Motor neuron (in vitro differentiated cells): ENCODE data around the gene MTTP. TPM values are rescaled to one million over a fixed set of nuclear protein-coding genes. Genes with fewer than 3 reads are reported as not detected.

Experiments used
- ATAC-seq, 8 experiments: fragments of 200-7000 bp; cut with Tn5 transposase; replicated peaks in 6 of 8; 2 replicates each; pipeline ENCODE4 v1.8.0; 2021; ENCODE audit warnings: mild to moderate bottlenecking in 8 of 8, moderate library complexity in 8 of 8
- H3K27ac ChIP-seq, 2 donors: fragments of 250-450 bp; sonication (Bioruptor Pico); 2 replicates each; pipeline ENCODE4 v1.9.0; 2021; ENCODE audit warnings: antibody characterized with exemption in 2 of 2, mild to moderate bottlenecking in 2 of 2, moderate library complexity in 1 of 2
- H3K4me1 ChIP-seq, 2 donors: fragments of 250-450 bp; sonication (Bioruptor Pico); replicated peaks in 1 of 2; 2 replicates each; pipeline ENCODE4 v1.6.1; 2021; ENCODE audit warnings: antibody characterized with exemption in 2 of 2, mild to moderate bottlenecking in 2 of 2, moderate library complexity in 1 of 2
- H3K4me3 ChIP-seq, 5 donors: fragments of 250-450 bp; sonication (Bioruptor Pico); 2 replicates each; pipeline ENCODE4 v1.9.0; 2021; ENCODE audit warnings: antibody characterized with exemption in 5 of 5, mild to moderate bottlenecking in 5 of 5, moderate library complexity in 4 of 5
- WGBS, 10 experiments: fragments of 450-650 bp; shearing (Covaris generic); methylation state at CpG; one replicate each; pipeline ENCODE4 v1.0.0; 2022; 5-methylcytosine and 5-hydroxymethylcytosine counted together
- in situ Hi-C, 9 experiments: fragments of 400-800 bp; cut with MboI; loops; one replicate each; pipeline ENCODE4 v1.15.0; 2021; ENCODE audit warnings: low sequenced_read_pairs in 9 of 9, low pct_unique_long_range_greater_than_20kb in 2 of 9; ENCODE audit not compliant: unreplicated experiment in 9 of 9
- total RNA-seq, 8 experiments: library from RNA; unstranded; fragments of 300-600 nt; gene quantifications; 2 replicates each; pipeline versions ENCODE4 v1.2.3 to v1.2.4, GENCODE V29; 2022

MTTP gene
- total RNA-seq, 8 experiments from 2014 or later, result 0.20 to 2.5 (median 1.7) TPM; not detected in 1

DNA sequence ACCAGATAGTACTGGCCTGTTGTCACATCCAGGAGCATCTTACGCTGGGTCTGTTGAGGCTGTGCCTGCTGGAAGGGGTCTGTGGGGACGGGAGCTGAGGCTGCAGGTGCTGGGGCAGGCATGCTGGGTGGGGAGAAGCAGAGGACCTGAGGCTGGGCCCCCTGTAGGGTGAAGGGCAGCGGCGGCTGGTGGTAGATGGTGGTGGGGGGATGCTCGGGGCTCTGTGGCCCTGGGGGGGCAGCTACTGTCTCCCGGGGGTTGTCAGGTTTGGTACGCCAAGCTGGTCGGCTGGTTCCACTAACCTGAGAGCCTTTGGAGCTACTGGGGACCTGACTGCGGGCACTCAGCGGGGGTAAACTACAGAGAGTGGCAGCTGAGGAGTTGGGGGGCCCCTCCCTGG lies 75.2 kb downstream of the MTTP start:
- ATAC-seq, result no peak
- WGBS, 10 experiments, result 100% methylated on average over 2 of the region's 10 CpGs; no CpG with 5 or more reads in 9 of the 10 experiments
- in situ Hi-C loops, result no loop called here
- no peak overlapping the region for H3K27ac ChIP-seq
- no peak overlapping the region for H3K4me3 ChIP-seq
- peaks cover 14 to 15% of the 10 kb centered on the region in 2 donors for H3K4me1 ChIP-seq

DNA sequence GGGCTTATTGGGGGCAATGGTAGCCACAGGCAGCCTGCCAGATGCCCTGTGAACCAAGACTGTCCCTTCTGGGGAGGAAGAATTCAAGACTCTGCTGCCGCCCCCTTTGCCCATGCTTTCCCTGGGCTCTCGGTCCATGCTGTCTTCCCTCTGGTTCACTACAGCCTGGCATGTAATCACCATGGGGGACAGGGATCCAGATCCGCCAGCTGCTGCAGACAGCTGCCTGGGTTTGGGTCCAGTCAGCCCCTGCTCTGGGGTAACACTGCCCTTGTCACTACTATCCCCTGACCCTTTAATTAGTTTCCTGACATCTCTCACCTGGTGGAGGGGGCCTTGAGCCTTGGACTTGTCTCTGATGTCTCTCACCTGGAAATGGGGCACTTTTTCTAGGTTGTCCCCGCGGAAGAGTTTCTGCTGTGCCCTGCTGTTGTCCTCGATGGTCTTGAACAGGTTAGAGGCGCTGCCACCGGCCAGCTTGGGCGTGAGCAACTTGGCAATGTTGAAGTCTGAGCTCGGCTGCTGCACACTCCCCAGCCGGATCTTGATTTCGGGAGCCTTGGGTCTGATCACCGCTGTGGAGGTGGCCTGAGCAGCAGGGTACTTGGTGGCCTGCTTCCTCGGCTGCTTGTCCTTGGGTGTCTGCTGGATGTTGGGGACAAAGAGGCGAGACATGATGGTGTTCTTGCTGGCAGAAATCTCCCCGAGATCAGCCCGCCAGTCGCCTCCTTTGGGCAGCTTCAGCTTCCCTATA lies 76.6 kb downstream of the MTTP start:
- in situ Hi-C loops, result no loop called here
- H3K27ac ChIP-seq, result no peak overlapping the region
- no peak for ATAC-seq
- peaks cover 8 to 12% of the 10 kb centered on the region in 2 donors for H3K4me1 ChIP-seq
- H3K4me3 ChIP-seq, result no peak overlapping the region
- 20 to 97% (median 94%) methylated on average over 1 to 13 of the region's 18 CpGs; no CpG with 5 or more reads in 4 of the 10 experiments for WGBS, 10 experiments

GRCh38 chr4:99651811-99652485 lies 77.3 kb downstream of the MTTP start:
- in situ Hi-C loops, result no loop called here

DNA sequence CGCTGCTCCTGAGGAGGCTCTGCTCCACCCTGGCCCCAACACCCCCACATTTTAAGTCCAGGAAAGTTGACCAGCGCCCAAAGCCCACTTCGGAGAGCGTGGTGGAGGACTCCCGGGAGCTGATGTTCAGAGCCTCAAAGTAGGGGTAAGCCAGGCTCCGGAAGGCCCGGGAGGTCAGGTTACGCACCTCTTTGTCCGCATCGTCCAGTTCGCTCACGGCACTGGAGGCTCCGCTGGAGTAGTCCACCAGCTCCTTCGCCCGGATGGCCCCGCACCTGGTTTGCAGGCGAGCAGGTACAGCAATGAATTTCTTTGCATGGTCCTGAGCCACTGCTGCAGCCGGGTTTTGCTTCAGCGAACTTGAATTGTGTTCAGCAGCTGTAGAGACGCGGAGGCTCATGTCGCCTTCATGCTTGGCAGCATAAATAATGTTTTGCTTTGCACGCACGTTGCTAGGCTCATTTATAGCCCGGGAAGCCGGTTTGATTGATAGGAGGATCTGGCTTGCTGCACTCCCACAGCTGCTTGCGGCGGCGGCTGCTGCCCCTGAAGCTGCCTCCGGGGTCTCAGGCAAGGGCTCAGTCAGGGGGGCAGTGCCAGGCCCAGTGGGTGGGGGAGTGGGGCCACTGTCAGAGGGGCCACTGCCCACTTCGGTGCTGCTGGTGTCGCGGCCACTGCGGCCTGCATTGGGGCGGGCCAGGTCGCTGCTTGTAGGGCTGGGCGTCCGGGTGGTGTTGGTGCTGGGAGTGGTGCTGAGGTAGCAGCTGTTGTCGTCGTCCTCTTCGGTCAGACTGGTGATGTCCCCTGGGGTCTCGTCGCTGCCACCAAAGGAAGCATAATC lies 78.2 kb downstream of the MTTP start:
- in situ Hi-C loops, result no loop called here
- H3K4me3 ChIP-seq, result no peak overlapping the region
- WGBS, 10 experiments, result 59 to 100% (median 95%) methylated on average over 1 to 11 of the region's 43 CpGs; no CpG with 5 or more reads in 2 of the 10 experiments
- no peak overlapping the region for H3K27ac ChIP-seq
- ATAC-seq, result peak in 3 of 8 experiments; percentile 72 to 80 (median 74)
- H3K4me1 ChIP-seq, result peaks cover 8 to 10% of the 10 kb centered on the region in 2 donors

More at GRCh38 chr4:99651811-99652485, 77.3 kb downstream of the MTTP start:
- H3K27ac ChIP-seq, result no peak overlapping the region
- 30 to 100% (median 96%) methylated on average over 1 to 17 of the region's 49 CpGs; no CpG with 5 or more reads in 2 of the 10 experiments for WGBS, 10 experiments
- H3K4me3 ChIP-seq, result no peak overlapping the region
- H3K4me1 ChIP-seq, result peaks cover 8 to 12% of the 10 kb centered on the region in 2 donors
- ATAC-seq, result no peak

- Histone ChIP-seq H3K4me1 (no peaks in the 10 kb centered on the region), H3K4me3 (no peak overlapping the region), H3K27ac (no peak overlapping the region)
- WGBS, 10 experiments, result 0 to 91% (median 30%) methylated on average over 2 to 3 of the region's 9 CpGs; no CpG with 5 or more reads in 7 of the 10 experiments
- in situ Hi-C loops, result no loop called here
- peak in 2 of 8 experiments; percentile 58 to 71 for ATAC-seq
Measured at GRCh38 chr4:99653916-99654315, 79.3 kb downstream of the MTTP start.

- peak in 2 of 8 experiments; percentile 24 to 51 for ATAC-seq
Measured at GRCh38 chr4:99654361-99654761, 79.7 kb downstream of the MTTP start.

GRCh38 chr4:99655308-99656081 lies 80.9 kb downstream of the MTTP start:
- in situ Hi-C loops, result no loop called here
- 23 to 100% (median 91%) methylated on average over 1 to 8 of the region's 9 CpGs for WGBS, 10 experiments
- no peaks in the 10 kb centered on the region for H3K4me1 ChIP-seq
- ATAC-seq, result peak in 3 of 8 experiments; percentile 49 to 78 (median 69)
- no peak overlapping the region for H3K4me3 ChIP-seq
- H3K27ac ChIP-seq, result no peak overlapping the region

More at GRCh38 chr4:99654361-99654761, 79.7 kb downstream of the MTTP start:
- H3K4me1 ChIP-seq, result no peaks in the 10 kb centered on the region
- in situ Hi-C loops, result no loop called here
- WGBS, 10 experiments, result 11 to 94% (median 82%) methylated on average over 1 to 10 of the region's 15 CpGs; no CpG with 5 or more reads in 2 of the 10 experiments
- no peak overlapping the region for H3K4me3 ChIP-seq
- no peak overlapping the region for H3K27ac ChIP-seq

- no peak within 1 kb of the TSS for H3K4me3 ChIP-seq
- WGBS, 10 experiments, result 0 to 100% (median 63%) methylated on average over 1 of the region's 1 CpG; no CpG with 5 or more reads in 4 of the 10 experiments
- no peak for ATAC-seq
- in situ Hi-C loops, result no loop called here
- no peaks in the 10 kb centered on the region for H3K4me1 ChIP-seq
- no peak within 1 kb of the TSS for H3K27ac ChIP-seq
Measured at GRCh38 chr4:99657798-99658197, 83.2 kb downstream of the MTTP start, which contains the start of gene C4orf54. C4orf54 (minus strand) TSS chr4:99657828; CDS start chr4:99654648, 3,180 bp downstream.

DNA sequence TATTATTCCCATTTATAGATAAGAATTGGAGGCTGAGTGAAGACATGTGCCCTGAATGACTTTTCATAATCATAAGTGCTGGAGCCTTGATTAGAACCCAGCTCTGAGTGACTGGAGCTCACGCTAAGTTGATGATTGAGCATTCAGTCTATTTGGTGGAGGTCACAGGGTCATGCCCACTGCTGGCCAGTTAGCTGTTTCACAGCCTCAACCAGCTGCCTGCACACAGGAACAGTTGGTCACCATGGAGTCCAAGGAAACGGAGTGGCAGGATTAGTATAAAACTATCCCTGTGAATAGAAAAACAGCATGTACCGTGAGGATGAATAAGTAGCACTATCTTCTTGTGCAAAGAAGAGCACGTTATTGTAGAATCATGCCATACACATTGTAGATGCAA lies 84.0 kb downstream of the MTTP start:
- WGBS, 10 experiments, result 27 to 100% (median 83%) methylated on average over 1 to 4 of the region's 4 CpGs; no CpG with 5 or more reads in 1 of the 10 experiments
- ATAC-seq, result peak in 1 of 8 experiments; percentile 41
- in situ Hi-C loops, result no loop called here
- Histone ChIP-seq H3K4me1 (peaks cover 0 to 3% of the 10 kb centered on the region in 2 donors), H3K27ac (no peak overlapping the region), H3K4me3 (no peak overlapping the region)

DNA sequence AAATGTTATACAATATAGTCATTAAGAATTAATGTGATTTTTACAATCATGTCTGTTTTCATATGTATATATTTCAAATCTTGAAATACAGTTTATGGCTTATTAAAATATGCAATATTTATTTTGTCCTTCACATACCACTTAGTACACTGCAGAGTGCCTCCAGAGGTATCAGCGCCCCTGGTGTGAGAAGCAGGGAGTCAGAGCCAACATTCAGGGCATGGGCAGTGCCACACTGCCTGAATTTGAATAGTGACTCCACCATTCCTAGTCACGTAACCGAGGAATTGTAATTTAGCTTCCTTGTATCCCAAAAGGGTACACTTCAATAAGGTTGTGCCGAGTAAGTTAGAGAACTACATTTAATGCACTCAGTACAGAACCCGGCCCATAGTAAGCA lies 87.3 kb downstream of the MTTP start:
- peak in 3 of 8 experiments; percentile 21 to 45 (median 33) for ATAC-seq
- Histone ChIP-seq H3K4me3 (no peak overlapping the region), H3K4me1 (peaks cover 3 to 8% of the 10 kb centered on the region in 2 donors), H3K27ac (no peak overlapping the region)
- WGBS, 10 experiments, result 7 to 86% (median 66%) methylated on average over 3 to 5 of the region's 5 CpGs; no CpG with 5 or more reads in 3 of the 10 experiments
- in situ Hi-C loops, result no loop called here

- ATAC-seq, result no peak
- H3K4me1 ChIP-seq, result peaks cover 3 to 8% of the 10 kb centered on the region in 2 donors
- in situ Hi-C loops, result no loop called here
- no peak overlapping the region for H3K27ac ChIP-seq
- no peak overlapping the region for H3K4me3 ChIP-seq
Measured at GRCh38 chr4:99664716-99665115, 90.1 kb downstream of the MTTP start.

DNA sequence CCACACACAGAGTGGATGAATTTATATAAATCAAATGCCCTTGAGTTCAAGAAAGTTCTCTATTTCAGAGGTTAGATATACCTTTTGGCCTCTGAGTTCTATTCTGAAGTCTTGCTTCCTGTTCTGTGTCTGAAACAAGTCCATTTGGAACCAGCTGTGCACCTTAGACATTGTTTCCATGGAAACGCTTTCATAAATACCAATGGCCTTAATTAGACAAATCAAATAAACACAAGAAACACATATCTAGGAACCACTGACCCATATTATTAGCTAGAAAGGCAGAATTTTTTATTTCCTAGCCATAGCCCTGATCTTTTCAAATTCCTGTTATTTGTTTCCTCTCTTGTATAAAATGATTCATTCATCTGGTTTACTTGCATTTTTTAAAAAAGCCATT lies 91.4 kb downstream of the MTTP start:
- WGBS, 10 experiments, result 0 to 100% (median 71%) methylated on average over 1 of the region's 1 CpG; no CpG with 5 or more reads in 3 of the 10 experiments
- Histone ChIP-seq H3K4me3 (no peak overlapping the region), H3K27ac (no peak overlapping the region), H3K4me1 (peaks cover 3 to 8% of the 10 kb centered on the region in 2 donors)
- ATAC-seq, result peak in 1 of 8 experiments; percentile 24
- in situ Hi-C loops, result no loop called here
